Panc1 (cell line): ENCODE results near the gene PCNX1.

Experiments used
- CTCF ChIP-seq: fragments of 450-650 bp; IDR thresholded peaks from 2 replicates; pipeline ENCODE4 v1.5.1; 2017; ENCODE audit warnings: mild to moderate bottlenecking
- REST ChIP-seq, 2 experiments: IDR thresholded peaks; 2 replicates each; pipeline ENCODE4 v1.6.1; 2011 to 2012; ENCODE audit warnings: low read depth in 2 of 2, control low read depth in 1 of 2, low read length in 1 of 2, mild to moderate bottlenecking in 1 of 2, moderate library complexity in 1 of 2; ENCODE audit not compliant: insufficient read depth in 1 of 2
- TCF7L2 ChIP-seq: IDR thresholded peaks from 2 replicates; pipeline ENCODE4 v1.6.1; 2011; ENCODE audit warnings: mild to moderate bottlenecking, low read depth, low read length, inconsistent platforms

GRCh38 chr14:71137536-71138447 lies 230.5 kb downstream of the PCNX1 start:
- TF ChIP-seq REST (IDR thresholded peaks at IDR 0.05; ENCODE audit: insufficient read depth in 1 of 2, low read depth in 2 of 2, low read length in 1 of 2) (no peak), CTCF (no peak), TCF7L2 (no peak)
